ENCODE data around the gene WDCP.
"Not testable (repeated sequence)": the region's sequence is repeated elsewhere in the genome, so short reads cannot be mapped to it uniquely, and the experiment has no call there.

The WDCP gene

GRCh38 chr2:24038786-24039499 lies 8.2 kb downstream of the WDCP start:
- H3K4me3 ChIP-seq, result no peak overlapping the region
- H3K27ac ChIP-seq, result no peak overlapping the region

- Histone ChIP-seq H3K27ac (no peak overlapping the region), H3K4me3 (no peak overlapping the region)
These were observed 21.0 kb downstream of the WDCP start for GRCh38 chr2:24026233-24026632.

- Histone ChIP-seq H3K27ac (no peak overlapping the region), H3K4me3 (no peak overlapping the region)
These were observed 22.1 kb downstream of the WDCP start for GRCh38 chr2:24024996-24025663.

DNA sequence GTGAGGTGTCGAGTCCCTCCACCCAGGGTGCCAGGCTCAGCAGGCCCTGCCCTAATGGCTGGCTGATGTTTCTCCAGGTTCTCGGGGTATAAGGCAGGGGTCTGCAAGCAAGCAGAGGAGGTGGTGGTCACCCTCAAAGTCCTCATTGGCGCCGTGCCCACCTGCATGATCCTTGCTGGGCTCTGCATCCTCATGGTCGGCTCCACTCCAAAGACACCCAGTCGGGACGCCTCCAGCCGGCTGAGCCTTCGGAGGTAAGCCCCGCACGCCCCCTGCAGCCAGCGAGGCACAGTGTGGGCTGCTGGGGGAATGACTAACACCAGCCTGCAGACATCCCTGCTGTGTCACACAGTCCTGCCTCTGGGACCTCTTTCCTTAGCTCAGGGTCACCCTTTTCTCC lies 23.2 kb downstream of the WDCP start:
- Histone ChIP-seq H3K27ac (no peak overlapping the region), H3K4me3 (no peak overlapping the region)

GRCh38 chr2:24022975-24023575 lies 24.1 kb downstream of the WDCP start:
- Histone ChIP-seq H3K4me3 (no peak overlapping the region), H3K27ac (no peak overlapping the region)

DNA sequence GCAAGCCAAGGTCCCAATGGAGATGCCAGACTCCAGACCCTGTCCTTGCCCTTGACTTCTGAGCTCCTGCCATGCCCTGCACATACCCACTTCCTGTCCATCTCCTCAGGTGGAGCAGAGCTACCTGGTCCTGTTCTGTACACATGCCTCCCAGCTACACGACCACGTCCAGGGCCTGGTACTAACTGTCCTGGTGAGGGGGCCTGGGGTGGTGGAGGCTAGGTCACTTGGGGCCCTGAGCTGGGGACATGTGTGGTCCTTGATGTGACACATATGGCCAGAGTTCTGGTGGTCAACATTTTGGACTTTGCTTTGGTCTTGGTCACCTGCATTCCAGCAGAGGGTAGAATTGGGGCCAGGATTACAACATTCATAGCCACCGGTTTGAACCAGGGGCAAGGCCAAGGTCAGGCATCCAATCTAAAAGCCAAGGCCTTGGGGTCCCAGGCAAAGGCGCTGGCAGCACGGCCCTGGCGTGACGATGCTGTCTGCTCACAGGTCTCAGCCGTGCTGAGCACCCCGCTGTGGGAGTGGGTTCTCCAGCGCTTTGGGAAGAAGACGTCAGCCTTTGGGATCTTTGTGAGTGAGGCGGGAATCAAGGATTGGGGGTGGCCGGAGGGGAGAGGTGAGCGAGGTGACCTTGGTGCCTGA lies 24.7 kb downstream of the WDCP start:
- H3K27ac ChIP-seq, result no peak overlapping the region
- no peak overlapping the region for H3K4me3 ChIP-seq

DNA sequence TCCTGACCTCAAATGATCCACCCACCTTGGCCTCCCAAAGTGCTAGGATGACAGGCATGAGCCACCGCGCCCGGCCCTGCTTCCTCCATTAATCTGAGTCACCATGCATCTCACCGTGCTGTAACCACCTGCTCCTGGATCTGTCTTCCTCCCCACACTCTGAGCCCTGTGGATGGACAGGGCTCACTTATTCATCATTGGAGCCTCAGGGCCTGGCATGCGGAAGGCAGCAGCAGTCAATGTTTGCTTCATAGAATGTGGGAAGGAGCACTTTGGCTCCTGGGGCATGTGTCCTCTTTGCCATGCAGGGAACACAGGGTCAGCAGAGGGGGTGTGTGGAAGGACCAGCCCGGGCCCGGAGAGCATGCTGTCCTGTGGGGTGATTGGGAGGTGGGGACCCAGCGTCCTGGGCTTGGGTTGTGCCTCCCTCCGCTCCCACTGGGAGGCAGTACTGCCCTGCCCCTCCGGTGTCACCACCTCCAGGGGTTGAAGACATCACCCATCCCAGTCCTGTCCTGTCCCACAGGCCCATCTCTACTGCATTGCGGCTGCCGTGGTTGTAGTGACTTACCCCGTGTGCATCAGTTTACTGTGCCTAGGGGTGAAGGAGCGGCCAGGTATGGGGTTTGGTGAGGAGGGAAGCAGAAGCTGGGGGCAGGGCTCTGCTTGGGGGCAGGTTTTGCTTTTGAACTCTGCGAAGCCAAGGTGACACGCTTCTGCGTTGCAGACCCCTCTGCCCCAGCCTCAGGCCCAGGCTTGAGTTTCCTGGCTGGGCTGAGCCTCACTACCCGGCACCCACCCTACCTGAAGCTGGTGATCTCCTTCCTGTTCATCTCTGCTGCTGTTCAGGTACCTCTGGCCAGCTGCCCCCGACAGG lies 25.8 kb downstream of the WDCP start:
- Histone ChIP-seq H3K27ac (no peak overlapping the region), H3K4me3 (no peak overlapping the region)

GRCh38 chr2:24020244-24020643 lies 26.9 kb downstream of the WDCP start:
- Histone ChIP-seq H3K4me3 (no peak overlapping the region), H3K27ac (no peak overlapping the region)

DNA sequence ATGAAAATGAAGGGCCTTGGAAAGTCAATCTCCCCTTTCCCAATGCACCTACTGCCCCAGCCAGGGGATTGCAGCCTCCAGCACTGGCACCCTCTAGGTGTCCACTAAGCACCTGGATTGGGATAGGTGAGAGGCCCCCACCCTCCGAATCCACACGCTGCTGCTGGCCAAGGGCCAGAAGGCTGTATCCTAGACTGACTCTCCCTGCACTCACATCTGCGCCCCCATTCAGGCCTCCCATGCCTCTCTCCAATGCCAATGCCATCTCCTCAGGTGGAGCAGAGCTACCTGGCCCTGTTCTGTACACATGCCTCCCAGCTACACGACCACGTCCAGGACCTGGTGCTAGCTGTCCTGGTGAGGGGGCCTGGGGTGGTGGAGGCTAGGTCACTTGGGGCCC lies 27.5 kb downstream of the WDCP start:
- H3K4me3 ChIP-seq, result no peak overlapping the region

GRCh38 chr2:24018241-24018640 lies 28.9 kb downstream of the WDCP start:
- no peak overlapping the region for H3K27ac ChIP-seq
- no peak overlapping the region for H3K4me3 ChIP-seq

More for the DNA sequence above, 27.5 kb downstream of the WDCP start:
- H3K27ac ChIP-seq, result no peak overlapping the region

DNA sequence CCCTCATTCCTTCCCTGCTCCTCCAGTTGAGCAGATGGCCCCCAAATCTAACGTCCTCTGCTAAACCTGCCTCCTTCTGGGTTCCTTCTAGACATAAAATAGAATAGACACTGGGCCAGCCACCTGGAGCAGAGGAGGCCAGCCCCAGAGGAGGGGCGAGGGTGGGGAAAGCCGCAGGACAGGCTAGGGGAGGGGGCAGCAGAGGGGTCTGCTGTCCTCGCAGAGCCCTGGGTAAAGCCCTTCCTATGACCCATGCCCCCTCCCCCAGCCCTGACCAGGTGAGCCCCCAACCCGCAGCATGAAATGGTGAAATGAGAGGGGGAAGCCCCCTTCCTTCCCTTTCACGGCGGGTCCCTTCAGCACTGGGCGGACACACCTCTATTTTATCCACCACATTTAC lies 29.5 kb downstream of the WDCP start:
- H3K27ac ChIP-seq, result no peak overlapping the region
- H3K4me3 ChIP-seq, result no peak overlapping the region

- Histone ChIP-seq H3K4me3 (no peak overlapping the region), H3K27ac (no peak overlapping the region)
These were observed 30.1 kb downstream of the WDCP start for GRCh38 chr2:24016853-24017703.

GRCh38 chr2:24016376-24016761 lies 30.8 kb downstream of the WDCP start:
- Histone ChIP-seq H3K4me3 (no peak overlapping the region), H3K27ac (no peak overlapping the region)

DNA sequence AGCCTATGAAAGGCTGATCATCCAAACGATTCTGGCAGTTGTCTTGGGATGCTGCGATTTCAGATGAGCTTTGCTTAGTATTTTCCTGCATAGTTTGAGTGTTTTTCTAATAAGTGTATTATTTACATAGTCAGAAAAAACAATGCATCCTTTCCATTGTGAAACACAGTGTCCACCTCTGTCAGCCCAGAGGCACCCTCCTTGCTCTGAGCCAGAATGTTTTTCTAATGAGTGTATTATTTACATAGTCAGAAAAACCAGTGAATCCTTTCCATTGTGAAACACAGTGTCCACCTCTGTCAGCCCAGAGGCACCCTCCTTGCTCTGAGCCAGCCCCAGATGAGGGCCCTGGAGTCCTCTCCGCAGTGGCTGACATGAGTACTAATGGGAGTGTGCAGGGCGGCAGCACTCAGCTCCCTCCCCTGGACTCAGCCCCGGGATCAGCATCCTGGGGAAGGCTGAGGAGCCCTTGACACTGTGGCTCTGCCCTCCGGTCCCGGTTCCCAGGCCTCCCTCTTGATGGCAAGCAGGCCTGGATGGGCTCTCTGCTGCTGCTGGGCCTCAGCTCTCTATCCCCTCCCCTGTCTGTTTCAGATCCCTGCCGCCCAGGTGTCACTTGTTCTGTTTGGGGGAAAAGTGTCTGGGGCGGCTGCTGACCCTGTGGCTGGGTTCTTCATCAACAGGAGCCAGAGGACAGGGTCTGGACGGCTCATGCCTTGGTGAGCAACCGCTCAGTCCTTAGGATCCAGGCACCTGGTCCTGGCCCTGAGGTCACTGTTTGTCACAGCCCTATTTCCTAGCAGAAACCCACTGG lies 31.4 kb downstream of the WDCP start:
- H3K4me3 ChIP-seq, result no peak overlapping the region
- no peak overlapping the region for H3K27ac ChIP-seq

DNA sequence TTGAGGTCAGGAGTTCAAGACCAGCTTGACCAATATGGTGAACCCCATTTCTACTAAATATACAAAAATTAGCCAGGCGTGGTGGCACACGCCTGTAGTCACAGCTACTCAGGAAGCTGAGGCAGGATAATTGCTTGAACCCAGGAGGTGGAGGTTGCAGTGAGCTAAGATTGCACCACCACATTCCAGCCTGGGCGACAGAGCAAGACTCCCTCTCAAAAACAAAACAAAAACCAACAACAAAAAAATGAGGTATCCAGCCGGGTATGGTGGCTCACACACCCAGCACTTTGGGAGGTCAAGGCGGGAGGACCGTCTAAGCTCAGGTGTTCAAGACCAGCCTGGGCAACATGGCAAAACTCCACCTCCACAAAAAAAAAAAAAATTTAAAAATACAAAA lies 32.3 kb downstream of the WDCP start:
- not testable (repeated sequence) for H3K4me3 ChIP-seq, H3K27ac ChIP-seq

DNA sequence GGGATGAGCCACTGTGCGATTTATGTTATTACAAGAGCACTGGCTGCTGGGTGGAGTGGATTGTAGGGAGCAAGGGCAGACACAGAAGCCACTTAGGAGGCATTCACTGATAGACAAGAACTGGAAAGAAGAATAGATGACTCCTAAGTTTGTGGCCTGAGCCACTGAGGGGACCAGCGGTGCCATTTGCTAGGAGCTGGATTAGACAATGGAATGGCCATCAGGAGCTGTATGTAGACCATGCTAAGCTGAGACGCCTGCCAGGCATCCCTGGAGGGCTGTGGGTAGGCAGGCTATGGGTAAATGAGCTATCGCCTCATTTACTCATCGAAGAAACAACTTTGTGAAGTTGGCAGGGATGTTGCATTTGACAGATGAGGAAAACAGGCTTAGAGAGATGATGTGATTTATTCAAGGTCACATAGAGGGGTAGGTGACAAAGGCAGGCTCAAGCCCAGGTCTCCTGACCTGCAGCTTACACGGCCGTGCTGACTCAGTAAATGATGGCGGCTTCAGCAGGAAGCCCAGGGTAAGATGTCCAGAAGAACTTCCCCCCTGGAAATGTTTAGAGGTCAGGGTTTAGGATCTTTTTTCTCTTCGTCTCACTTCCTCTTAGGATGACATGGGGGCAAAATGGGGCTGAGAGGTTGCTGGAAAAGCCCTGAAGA lies 34.5 kb downstream of the WDCP start:
- Histone ChIP-seq H3K27ac (no peak overlapping the region), H3K4me3 (no peak overlapping the region)

DNA sequence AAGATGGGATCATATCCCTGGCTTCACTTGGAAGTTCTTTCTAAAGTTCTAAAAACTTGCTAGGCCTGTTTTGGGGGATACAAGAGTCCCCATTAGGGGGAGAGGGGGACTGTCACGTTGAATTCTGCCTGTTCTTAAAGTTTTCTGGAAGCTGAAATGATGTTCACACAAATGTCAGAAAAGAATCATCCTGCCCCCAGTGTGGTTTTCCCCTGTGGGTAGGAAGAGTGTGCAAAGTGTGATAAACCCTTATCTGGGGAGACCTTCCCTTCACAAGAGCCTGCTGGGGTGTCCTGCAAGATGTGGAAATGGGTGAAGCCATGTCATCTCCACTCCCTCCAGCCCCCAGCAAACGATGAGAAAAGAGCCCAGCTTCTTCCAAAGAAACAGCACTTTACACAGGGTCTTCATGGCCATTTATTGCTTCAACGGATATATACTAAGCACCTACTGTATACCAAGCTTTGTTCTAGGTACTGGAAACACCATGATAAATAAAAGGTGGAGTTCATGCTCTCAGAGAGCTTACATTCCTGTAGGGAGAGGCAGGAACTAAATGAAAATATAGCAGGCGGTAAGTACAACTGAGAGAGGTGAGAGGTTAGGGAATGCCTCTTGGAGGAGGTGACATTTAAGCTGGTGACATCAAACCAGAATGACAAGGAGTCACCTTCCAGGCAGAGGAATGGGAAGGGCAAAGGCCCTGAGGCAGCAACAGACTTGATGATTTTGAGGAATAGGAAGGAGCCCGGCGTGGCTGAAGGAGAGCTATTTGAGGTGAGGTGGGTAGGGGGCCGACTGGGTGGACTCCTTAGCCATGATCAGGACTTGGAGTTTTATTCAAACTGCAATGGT lies 35.7 kb downstream of the WDCP start:
- Histone ChIP-seq H3K4me3 (no peak overlapping the region), H3K27ac (no peak overlapping the region)
